IPS-18c (cell line): Measurements from ENCODE around the gene SLC23A2.
"Not testable (repeated sequence)": the region's sequence is repeated elsewhere in the genome, so short reads cannot be mapped to it uniquely, and the experiment has no call there.

Experiments used
- H3K4me3 ChIP-seq: 2 replicates; pipeline ENCODE4 v1.7.0; 2013; ENCODE audit warnings: low read depth, mild to moderate bottlenecking, low read length, moderate library complexity; ENCODE audit not compliant: insufficient read depth
- H3K9me3 ChIP-seq: one replicate; pipeline ENCODE4 v1.6.1; 2013; ENCODE audit warnings: mild to moderate bottlenecking, low read length, moderate library complexity; ENCODE audit not compliant: control insufficient read depth, insufficient read depth

The SLC23A2 gene

DNA sequence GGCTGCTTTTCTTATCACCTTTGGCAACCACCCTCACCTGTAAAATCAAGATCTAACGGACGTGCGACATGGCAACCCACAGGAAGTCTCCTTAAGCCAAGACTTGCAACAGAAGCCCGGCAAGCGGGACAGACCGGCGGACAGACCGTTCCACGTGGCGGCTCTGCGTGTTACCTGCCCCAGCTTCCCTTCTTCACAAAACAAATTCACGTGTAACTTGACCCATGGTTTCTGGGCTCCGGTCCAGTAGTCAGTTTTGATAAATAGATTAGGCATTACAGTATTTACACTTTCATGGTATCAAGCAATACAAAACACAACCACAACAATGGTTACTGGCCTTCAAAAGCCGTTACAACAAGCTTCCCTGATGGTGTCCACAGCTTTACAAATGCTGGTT is 145.8 kb downstream of the SLC23A2 start:
- Histone ChIP-seq H3K4me3 (no peak overlapping the region), H3K9me3 (no peaks in the 10 kb centered on the region)

- no peaks in the 10 kb centered on the region for H3K9me3 ChIP-seq
Measured at GRCh38 chr20:4855097-4855496, 146.2 kb downstream of the SLC23A2 start.

GRCh38 chr20:4854561-4854901 is 146.8 kb downstream of the SLC23A2 start:
- Histone ChIP-seq H3K9me3 (no peaks in the 10 kb centered on the region), H3K4me3 (no peak overlapping the region)

More at GRCh38 chr20:4855097-4855496, 146.2 kb downstream of the SLC23A2 start:
- H3K4me3 ChIP-seq: no peak overlapping the region

DNA sequence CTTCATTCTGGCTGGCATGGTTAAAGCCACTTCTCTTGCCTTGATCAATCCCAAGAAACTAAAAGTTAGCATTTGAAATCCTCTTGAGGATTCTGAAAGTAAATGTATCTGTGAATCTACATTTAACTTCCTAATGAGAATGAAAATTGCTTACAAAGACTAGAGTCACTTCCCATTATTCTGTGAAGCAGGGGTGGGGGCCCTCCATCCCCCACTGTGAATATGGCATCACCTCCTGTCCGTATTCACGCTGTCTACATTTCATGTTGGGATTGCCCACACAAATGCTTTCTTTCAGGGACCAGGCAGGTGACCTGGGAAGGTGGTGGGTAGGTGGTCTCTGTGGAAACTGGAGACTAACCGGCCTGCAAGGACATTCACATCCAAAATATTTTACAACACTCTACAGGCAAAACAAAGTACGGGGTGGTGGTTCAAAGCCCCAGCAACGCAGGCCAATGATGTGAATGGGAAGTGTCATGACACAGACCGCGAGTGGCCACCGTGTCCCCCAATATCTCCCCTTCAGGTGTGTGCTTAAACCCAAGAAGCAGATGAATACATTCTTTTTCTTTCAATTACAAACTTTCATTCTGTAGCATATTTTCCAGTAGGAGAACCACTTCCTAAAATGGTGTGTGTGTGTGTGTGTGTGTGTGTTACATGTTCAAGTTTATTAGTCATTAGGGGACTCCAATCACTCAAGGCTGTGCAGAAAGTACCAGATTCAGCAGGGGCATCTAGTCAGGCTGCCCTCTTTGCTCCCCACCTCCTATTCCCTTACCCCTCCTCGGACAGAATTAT is 147.4 kb downstream of the SLC23A2 start:
- no peak overlapping the region for H3K4me3 ChIP-seq

GRCh38 chr20:4853004-4853403 is 148.3 kb downstream of the SLC23A2 start:
- no peak overlapping the region for H3K4me3 ChIP-seq
- no peaks in the 10 kb centered on the region for H3K9me3 ChIP-seq

More for the DNA sequence above, 147.4 kb downstream of the SLC23A2 start:
- H3K9me3 ChIP-seq: no peaks in the 10 kb centered on the region

GRCh38 chr20:4850960-4851359 is 150.3 kb downstream of the SLC23A2 start:
- H3K4me3 ChIP-seq: no peak overlapping the region
- no peaks in the 10 kb centered on the region for H3K9me3 ChIP-seq

- not testable (repeated sequence) for H3K4me3 ChIP-seq, H3K9me3 ChIP-seq
Measured at GRCh38 chr20:4848829-4849228, 152.5 kb downstream of the SLC23A2 start.

GRCh38 chr20:4848041-4848440 is 153.3 kb downstream of the SLC23A2 start:
- Histone ChIP-seq H3K4me3 (no peak overlapping the region), H3K9me3 (no peaks in the 10 kb centered on the region)

- Histone ChIP-seq H3K4me3 (no peak overlapping the region), H3K9me3 (no peaks in the 10 kb centered on the region)
Measured at GRCh38 chr20:4846821-4847220, 154.5 kb downstream of the SLC23A2 start.

DNA sequence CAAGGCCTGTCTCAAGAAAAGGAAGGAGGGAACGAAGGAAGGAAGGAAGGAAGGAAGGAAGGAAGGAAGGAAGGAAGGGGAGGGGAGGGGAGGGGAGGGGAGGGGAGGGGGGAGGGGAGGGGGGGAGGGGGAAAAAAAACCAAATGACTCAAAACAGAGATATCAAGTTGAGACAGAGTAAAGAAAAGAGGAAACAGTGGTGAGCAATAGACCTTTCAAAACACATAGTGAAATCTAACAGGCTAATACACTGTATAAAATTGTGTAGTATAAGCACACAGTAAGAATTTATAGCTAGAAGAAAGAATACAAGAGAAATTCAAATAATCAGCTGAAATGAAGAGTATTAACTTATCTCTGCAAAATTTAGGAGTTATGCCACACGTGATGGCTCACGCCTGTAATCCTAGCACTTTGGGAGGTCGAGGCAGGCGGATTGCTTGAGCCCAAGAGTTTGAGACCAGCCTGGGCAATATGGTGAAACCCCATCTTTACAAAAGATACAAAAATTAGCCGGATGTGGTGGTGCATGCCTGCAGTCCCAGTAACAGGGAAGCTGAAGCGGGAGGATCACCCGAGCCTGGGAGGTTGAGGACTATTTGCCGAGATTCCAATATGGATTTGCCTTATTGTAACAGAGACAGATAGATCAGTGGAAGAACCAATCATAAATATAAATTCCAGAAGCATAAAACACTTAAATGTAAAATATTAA is 156.4 kb downstream of the SLC23A2 start:
- Histone ChIP-seq H3K9me3 (no peaks in the 10 kb centered on the region), H3K4me3 (no peak overlapping the region)

DNA sequence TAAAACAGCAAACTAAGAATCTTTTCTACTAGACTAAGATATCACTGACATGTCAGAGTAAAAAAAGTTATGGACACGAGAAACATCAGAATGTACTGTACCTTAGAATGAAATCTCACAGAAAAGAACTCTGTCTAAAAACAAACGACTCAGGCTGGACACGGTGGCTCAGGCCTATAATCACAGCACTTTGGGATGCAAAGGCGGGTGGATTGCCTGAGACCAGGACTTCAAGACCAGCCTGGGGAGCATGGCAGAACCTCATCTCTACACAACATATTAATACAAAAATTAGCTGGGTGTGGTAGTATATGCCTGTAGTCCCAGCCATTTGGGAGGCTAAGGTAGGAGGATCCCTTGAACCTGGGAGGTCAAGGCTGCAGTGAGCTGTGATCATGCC is 157.0 kb downstream of the SLC23A2 start:
- Histone ChIP-seq H3K4me3 (no peak overlapping the region), H3K9me3 (no peaks in the 10 kb centered on the region)

GRCh38 chr20:4840801-4841200 is 160.5 kb downstream of the SLC23A2 start:
- H3K9me3 ChIP-seq: no peaks in the 10 kb centered on the region
- H3K4me3 ChIP-seq: no peak overlapping the region

DNA sequence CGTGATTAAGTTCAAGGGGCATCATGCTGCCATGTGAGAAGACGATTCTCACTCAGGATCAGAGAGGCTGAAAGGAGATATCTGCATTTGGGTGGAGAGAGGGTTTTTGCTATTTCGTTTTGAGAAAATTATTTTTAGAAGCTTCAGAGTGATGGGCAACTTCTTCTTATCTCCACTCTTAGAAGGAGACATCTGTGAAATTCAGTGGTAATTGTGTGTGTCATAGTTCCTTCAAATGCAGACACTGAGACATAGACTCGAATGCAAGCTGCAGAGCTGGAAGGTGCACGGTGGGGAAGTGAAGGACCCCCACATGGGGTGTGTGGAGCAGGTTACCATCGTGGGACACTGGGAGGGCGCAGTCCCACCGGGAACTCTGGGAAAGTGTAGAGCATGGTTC is 162.8 kb downstream of the SLC23A2 start:
- H3K9me3 ChIP-seq: no peaks in the 10 kb centered on the region
- H3K4me3 ChIP-seq: no peak overlapping the region

DNA sequence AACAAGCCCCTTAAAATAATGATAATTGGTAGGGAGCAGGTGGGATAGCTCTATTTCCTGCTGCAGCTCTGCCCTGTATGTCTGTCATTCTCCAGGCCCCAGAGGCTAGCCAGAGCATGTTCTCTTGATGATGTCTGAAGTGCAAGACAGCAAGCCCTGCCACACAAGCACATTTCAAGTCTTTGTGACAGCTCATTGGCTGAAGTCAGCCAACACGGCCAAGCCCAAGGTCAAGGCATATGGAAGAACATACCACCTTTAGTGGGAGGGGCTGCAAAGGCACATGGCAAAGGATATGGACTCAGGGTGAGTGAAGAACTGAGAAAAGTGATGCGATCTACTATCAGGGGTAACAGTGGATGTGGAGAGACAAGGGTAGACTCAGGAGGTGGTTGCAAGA is 163.6 kb downstream of the SLC23A2 start:
- H3K9me3 ChIP-seq: no peaks in the 10 kb centered on the region
- H3K4me3 ChIP-seq: no peak overlapping the region; the same call in 1 of the 2 replicates

- Histone ChIP-seq H3K4me3 (no peak overlapping the region), H3K9me3 (no peaks in the 10 kb centered on the region)
Measured at GRCh38 chr20:4836935-4837334, 164.4 kb downstream of the SLC23A2 start.

- H3K9me3 ChIP-seq: no peaks in the 10 kb centered on the region
- no peak overlapping the region for H3K4me3 ChIP-seq
Measured at GRCh38 chr20:4836473-4836872, 164.8 kb downstream of the SLC23A2 start.

- Histone ChIP-seq H3K4me3 (no peak overlapping the region), H3K9me3 (no peaks in the 10 kb centered on the region)
Measured at GRCh38 chr20:4835244-4836177, 165.8 kb downstream of the SLC23A2 start.
